Measurements from ENCODE around the gene SLC19A2.

DNA sequence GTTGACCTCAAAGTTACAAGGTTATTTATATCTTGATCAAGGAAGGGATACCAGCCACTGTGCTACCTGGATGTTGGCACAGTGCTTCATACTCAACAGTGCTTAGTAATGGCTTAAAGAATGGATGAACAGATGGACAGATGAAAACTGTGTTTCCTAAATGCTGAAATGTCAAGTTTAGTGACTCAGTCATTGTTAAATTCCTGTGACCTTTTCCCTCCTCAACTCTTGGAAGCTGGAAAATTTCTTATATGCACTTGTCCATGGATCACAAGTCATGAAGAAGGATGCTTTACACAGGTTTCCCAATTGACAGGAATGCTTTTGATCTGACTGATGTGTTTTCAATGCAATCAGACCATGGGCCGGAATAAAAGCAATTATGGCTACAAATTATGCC, 39.6 kb upstream of the SLC19A2 start:
- TF ChIP-seq, protein P1, sequence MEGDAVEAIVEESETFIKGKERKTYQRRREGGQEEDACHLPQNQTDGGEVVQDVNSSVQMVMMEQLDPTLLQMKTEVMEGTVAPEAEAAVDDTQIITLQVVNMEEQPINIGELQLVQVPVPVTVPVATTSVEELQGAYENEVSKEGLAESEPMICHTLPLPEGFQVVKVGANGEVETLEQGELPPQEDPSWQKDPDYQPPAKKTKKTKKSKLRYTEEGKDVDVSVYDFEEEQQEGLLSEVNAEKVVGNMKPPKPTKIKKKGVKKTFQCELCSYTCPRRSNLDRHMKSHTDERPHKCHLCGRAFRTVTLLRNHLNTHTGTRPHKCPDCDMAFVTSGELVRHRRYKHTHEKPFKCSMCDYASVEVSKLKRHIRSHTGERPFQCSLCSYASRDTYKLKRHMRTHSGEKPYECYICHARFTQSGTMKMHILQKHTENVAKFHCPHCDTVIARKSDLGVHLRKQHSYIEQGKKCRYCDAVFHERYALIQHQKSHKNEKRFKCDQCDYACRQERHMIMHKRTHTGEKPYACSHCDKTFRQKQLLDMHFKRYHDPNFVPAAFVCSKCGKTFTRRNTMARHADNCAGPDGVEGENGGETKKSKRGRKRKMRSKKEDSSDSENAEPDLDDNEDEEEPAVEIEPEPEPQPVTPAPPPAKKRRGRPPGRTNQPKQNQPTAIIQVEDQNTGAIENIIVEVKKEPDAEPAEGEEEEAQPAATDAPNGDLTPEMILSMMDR (IDR thresholded peaks at IDR 0.05), result no peak
- TF ChIP-seq POLR2A (IDR thresholded peaks at IDR 0.05), result no peak
